H9 (cell line): ENCODE data around the gene PELI2. TPM values are rescaled to one million over a fixed set of nuclear protein-coding genes. Genes with fewer than 3 reads are reported as not detected.

ENCODE experiments used
- DNase-seq: peaks from one replicate; pipeline ENCODE4 v3.0.0-alpha.2; 2017
- H2AFZ ChIP-seq: one replicate; pipeline ENCODE4 v1.6.1; 2013; ENCODE audit warnings: mild to moderate bottlenecking, low read length, control low read depth, moderate library complexity
- H2AK5ac ChIP-seq: 2 replicates; pipeline ENCODE4 v1.6.1; 2013; ENCODE audit warnings: low read length, control low read depth, mixed read lengths; ENCODE audit not compliant: insufficient read length
- H2BK120ac ChIP-seq: one replicate; pipeline ENCODE4 v1.6.1; 2013; ENCODE audit warnings: low read depth, mild to moderate bottlenecking, low read length, control low read depth, inconsistent platforms; ENCODE audit not compliant: poor library complexity, severe bottlenecking
- H2BK12ac ChIP-seq: 2 replicates; pipeline ENCODE4 v1.6.1; 2013; ENCODE audit warnings: low read length, control low read depth, mixed read lengths, low read depth; ENCODE audit not compliant: insufficient read length
- H2BK15ac ChIP-seq: 2 replicates; pipeline ENCODE4 v1.6.1; 2013; ENCODE audit warnings: low read depth, low read length, control low read depth
- H2BK20ac ChIP-seq: one replicate; pipeline ENCODE4 v1.6.1; 2013; ENCODE audit warnings: low read depth, mild to moderate bottlenecking, low read length, control low read depth, inconsistent platforms; ENCODE audit not compliant: poor library complexity, severe bottlenecking
- H2BK5ac ChIP-seq: 2 replicates; pipeline ENCODE4 v1.6.1; 2013; ENCODE audit warnings: low read length, control low read depth, mixed read lengths; ENCODE audit not compliant: insufficient read length
- H3K14ac ChIP-seq: 2 replicates; pipeline ENCODE4 v1.6.1; 2013; ENCODE audit warnings: low read length, control low read depth; ENCODE audit not compliant: insufficient read depth
- H3K18ac ChIP-seq: 2 replicates; pipeline ENCODE4 v1.6.1; 2013; ENCODE audit warnings: low read depth, mild to moderate bottlenecking, mixed read lengths, low read length, control low read depth; ENCODE audit not compliant: insufficient read length
- H3K23ac ChIP-seq: 2 replicates; pipeline ENCODE4 v1.6.1; 2013; ENCODE audit warnings: low read length, control low read depth, mixed read lengths, low read depth; ENCODE audit not compliant: insufficient read length
- H3K23me2 ChIP-seq: 2 replicates; pipeline ENCODE4 v1.6.1; 2013; ENCODE audit warnings: low read depth, mild to moderate bottlenecking, mixed read lengths, low read length, control low read depth; ENCODE audit not compliant: insufficient read length, poor library complexity, severe bottlenecking
- H3K27ac ChIP-seq: 2 replicates; pipeline ENCODE4 v1.5.1; 2013; ENCODE audit warnings: low read length, control low read depth, mixed read lengths, low read depth; ENCODE audit not compliant: insufficient read length
- H3K27me3 ChIP-seq: 2 replicates; pipeline ENCODE4 v1.6.1; 2013; ENCODE audit warnings: low read length, control low read depth, inconsistent platforms; ENCODE audit not compliant: insufficient read depth
- H3K4ac ChIP-seq: 2 replicates; pipeline ENCODE4 v1.6.1; 2013; ENCODE audit warnings: low read depth, mild to moderate bottlenecking, control low read depth, inconsistent platforms, low read length, moderate library complexity
- H3K4me1 ChIP-seq: 2 replicates; pipeline ENCODE4 v1.6.1; 2013; ENCODE audit warnings: low read length, control low read depth, inconsistent platforms; ENCODE audit not compliant: insufficient read depth
- H3K4me2 ChIP-seq: 2 replicates; pipeline ENCODE4 v1.6.1; 2013; ENCODE audit warnings: low read length, control low read depth, mixed read lengths; ENCODE audit not compliant: insufficient read length, insufficient read depth
- H3K56ac ChIP-seq: 2 replicates; pipeline ENCODE4 v1.6.1; 2013; ENCODE audit warnings: low read depth, mild to moderate bottlenecking, mixed read lengths, low read length, control low read depth; ENCODE audit not compliant: insufficient read length
- H3K79me1 ChIP-seq: 2 replicates; pipeline ENCODE4 v1.6.1; 2013; ENCODE audit warnings: low read depth, mild to moderate bottlenecking, moderate library complexity, low read length, control low read depth, inconsistent platforms; ENCODE audit not compliant: insufficient read depth, poor library complexity, severe bottlenecking
- H3K79me2 ChIP-seq: 2 replicates; pipeline ENCODE4 v1.6.1; 2013; ENCODE audit warnings: low read length, control low read depth, inconsistent platforms; ENCODE audit not compliant: insufficient read depth
- H3K9ac ChIP-seq: 2 replicates; pipeline ENCODE4 v1.6.1; 2013; ENCODE audit warnings: low read length, control low read depth, mixed read lengths; ENCODE audit not compliant: insufficient read length; ENCODE audit errors: extremely low read depth
- H3K9me3 ChIP-seq: one replicate; pipeline ENCODE4 v1.6.1; 2013; ENCODE audit warnings: low read depth, low read length, inconsistent platforms; ENCODE audit not compliant: control insufficient read depth
- H3T11ph ChIP-seq: one replicate; pipeline ENCODE4 v1.6.1; 2013; ENCODE audit warnings: mild to moderate bottlenecking, low read length, control low read depth, inconsistent platforms
- H4K20me1 ChIP-seq: one replicate; pipeline ENCODE4 v1.6.1; 2013; ENCODE audit not compliant: control insufficient read depth, insufficient read length, insufficient read depth
- H4K5ac ChIP-seq: 2 replicates; pipeline ENCODE4 v1.6.1; 2013; ENCODE audit warnings: low read depth, mild to moderate bottlenecking, mixed read lengths, low read length, control low read depth; ENCODE audit not compliant: insufficient read length
- H4K8ac ChIP-seq: replicated peaks from 2 replicates; pipeline ENCODE4 v1.6.1; 2013; ENCODE audit warnings: low read length, control low read depth, mixed read lengths, low read depth; ENCODE audit not compliant: insufficient read length
- H4K91ac ChIP-seq: 2 replicates; pipeline ENCODE4 v1.6.1; 2013; ENCODE audit warnings: low read depth, mild to moderate bottlenecking, moderate library complexity, mixed read lengths, low read length, control low read depth; ENCODE audit not compliant: insufficient read length
- H3K27ac Mint-ChIP-seq, 3 experiments: 2 replicates in 2 of 3; 3 replicates in 1 of 3; pipeline ENCODE4 v1.8.0; 2020 to 2021; ENCODE audit warnings: mixed read lengths in 3 of 3, mild to moderate bottlenecking in 1 of 3, moderate library complexity in 1 of 3
- H3K27me3 Mint-ChIP-seq: 2 replicates; pipeline ENCODE4 v1.8.0; 2021; ENCODE audit warnings: low read depth, mild to moderate bottlenecking, moderate library complexity, mixed read lengths
- H3K36me3 Mint-ChIP-seq, 3 experiments: 2 replicates in 2 of 3; 3 replicates in 1 of 3; pipeline ENCODE4 v1.8.0; 2020 to 2021; ENCODE audit warnings: low read depth in 3 of 3, mixed read lengths in 3 of 3; ENCODE audit not compliant: insufficient read depth in 1 of 3
- H3K4me1 Mint-ChIP-seq, 2 experiments: 2 replicates each; pipeline ENCODE4 v1.8.0; 2020; ENCODE audit warnings: mixed read lengths in 2 of 2
- H3K4me3 Mint-ChIP-seq, 2 experiments: 2 replicates in 1 of 2; 3 replicates in 1 of 2; pipeline ENCODE4 v1.8.0; 2020 to 2021; ENCODE audit warnings: mild to moderate bottlenecking in 2 of 2, mixed read lengths in 2 of 2, moderate library complexity in 1 of 2
- H3K9me3 Mint-ChIP-seq, 2 experiments: 2 replicates in 1 of 2; 3 replicates in 1 of 2; pipeline ENCODE4 v1.8.0; 2020; ENCODE audit warnings: mild to moderate bottlenecking in 2 of 2, mixed read lengths in 2 of 2, moderate library complexity in 1 of 2
- WGBS: extraction: QIAGEN DNeasy Blood & Tissue Kit; methylation state at CpG from one replicate; pipeline ENCODE4 v1.1.7; 2013; ENCODE audit warnings: missing lambda C conversion rate, low lambda C conversion rate, mixed read lengths; ENCODE audit not compliant: insufficient read length; ENCODE audit errors: extremely low coverage; 5-methylcytosine and 5-hydroxymethylcytosine counted together
- total RNA-seq: library from RNA; stranded (reverse); gene quantifications from 2 replicates; pipeline ENCODE4 v1.2.1, GENCODE V29; 2021
- TF ChIP-seq, protein P1 (sequence below): fragments of 200-600 bp; sonication (generic); conservative IDR thresholded peaks from 3 replicates; pipeline ENCODE4 v1.8.0; 2021; ENCODE audit warnings: antibody characterized with exemption, mild to moderate bottlenecking

Gene PELI2
- total RNA-seq, 1 experiment from 2014 or later = 18.0 TPM

DNA sequence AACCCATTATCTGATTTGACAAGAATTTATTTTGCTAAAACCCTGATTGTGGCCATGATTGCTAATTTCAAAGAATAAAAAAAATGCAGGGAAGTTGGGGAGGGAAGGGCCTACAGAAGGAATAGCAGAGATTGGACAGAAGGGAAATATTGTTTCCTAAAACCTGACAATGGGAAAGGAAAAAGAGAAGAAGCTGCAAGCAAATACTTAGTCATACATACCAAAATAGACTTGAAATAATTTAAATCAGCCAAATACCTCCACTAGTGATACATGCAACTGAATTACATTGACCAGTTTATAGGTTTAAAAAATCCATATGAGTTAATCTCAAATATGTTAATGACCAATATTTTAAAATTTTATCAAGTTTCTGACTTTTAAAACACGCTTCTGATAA is 75.1 kb downstream of the PELI2 start:
- H3K4ac ChIP-seq = no peak overlapping the region
- no peak overlapping the region for H2BK12ac ChIP-seq
- no peak overlapping the region for H3K23ac ChIP-seq
- no peak for DNase-seq
- TF ChIP-seq, protein P1, sequence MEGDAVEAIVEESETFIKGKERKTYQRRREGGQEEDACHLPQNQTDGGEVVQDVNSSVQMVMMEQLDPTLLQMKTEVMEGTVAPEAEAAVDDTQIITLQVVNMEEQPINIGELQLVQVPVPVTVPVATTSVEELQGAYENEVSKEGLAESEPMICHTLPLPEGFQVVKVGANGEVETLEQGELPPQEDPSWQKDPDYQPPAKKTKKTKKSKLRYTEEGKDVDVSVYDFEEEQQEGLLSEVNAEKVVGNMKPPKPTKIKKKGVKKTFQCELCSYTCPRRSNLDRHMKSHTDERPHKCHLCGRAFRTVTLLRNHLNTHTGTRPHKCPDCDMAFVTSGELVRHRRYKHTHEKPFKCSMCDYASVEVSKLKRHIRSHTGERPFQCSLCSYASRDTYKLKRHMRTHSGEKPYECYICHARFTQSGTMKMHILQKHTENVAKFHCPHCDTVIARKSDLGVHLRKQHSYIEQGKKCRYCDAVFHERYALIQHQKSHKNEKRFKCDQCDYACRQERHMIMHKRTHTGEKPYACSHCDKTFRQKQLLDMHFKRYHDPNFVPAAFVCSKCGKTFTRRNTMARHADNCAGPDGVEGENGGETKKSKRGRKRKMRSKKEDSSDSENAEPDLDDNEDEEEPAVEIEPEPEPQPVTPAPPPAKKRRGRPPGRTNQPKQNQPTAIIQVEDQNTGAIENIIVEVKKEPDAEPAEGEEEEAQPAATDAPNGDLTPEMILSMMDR = no peak
- no peak overlapping the region for H3K4me2 ChIP-seq
- H3K27me3 Mint-ChIP-seq = no peaks in the 10 kb centered on the region
- no peak overlapping the region for H4K5ac ChIP-seq
- no peaks in the 10 kb centered on the region for H3K27me3 ChIP-seq
- no peaks in the 10 kb centered on the region for H3K23me2 ChIP-seq
- H4K20me1 ChIP-seq = no peaks in the 10 kb centered on the region
- no peak overlapping the region for H3T11ph ChIP-seq
- H3K4me3 Mint-ChIP-seq = no peak overlapping the region
- H3K9me3 ChIP-seq = no peaks in the 10 kb centered on the region
- no peak overlapping the region for H3K27ac ChIP-seq
- H4K8ac ChIP-seq = no peak overlapping the region
- H3K79me1 ChIP-seq = no peaks in the 10 kb centered on the region
- no peak overlapping the region for H2AK5ac ChIP-seq
- peaks cover 0 to 5% (median 3%) of the 10 kb centered on the region in 3 experiments; a peak in 3 of 7 replicates for H3K36me3 Mint-ChIP-seq
- H3K27ac Mint-ChIP-seq = no peak overlapping the region
- H3K9me3 Mint-ChIP-seq = no peaks in the 10 kb centered on the region; a peak in 1 of 5 replicates
- H3K4me1 ChIP-seq = no peaks in the 10 kb centered on the region
- peaks cover 1% of the 10 kb centered on the region; the same call in 1 of the 2 replicates for H3K79me2 ChIP-seq
- H2BK15ac ChIP-seq = no peak overlapping the region
- no peak overlapping the region for H2BK120ac ChIP-seq
- H3K18ac ChIP-seq = no peak overlapping the region
- H4K91ac ChIP-seq = no peak overlapping the region
- no peak overlapping the region for H3K9ac ChIP-seq
- no peak overlapping the region for H2AFZ ChIP-seq
- H2BK20ac ChIP-seq = no peak overlapping the region
- peaks cover 7 to 21% of the 10 kb centered on the region in 2 experiments; a peak in 3 of 4 replicates for H3K4me1 Mint-ChIP-seq
- no peak overlapping the region for H2BK5ac ChIP-seq
- H3K56ac ChIP-seq = no peak overlapping the region
- H3K14ac ChIP-seq = no peak overlapping the region
- no CpG with 5 or more reads among the region's 1 CpG for WGBS
